HL-60/S4 treated with retinoic acid at 250 ng/mL for 4 days and 3 days (cell line): ENCODE measurements around the gene CEP295NL.

Experiments
- in situ Hi-C: fragments of 300-500 bp; cut with MboI; formaldehyde crosslinking; loops from 2 replicates; pipeline ENCODE4 v1.7.0; 2022; ENCODE audit warnings: low sequenced_read_pairs

CEP295NL gene

DNA sequence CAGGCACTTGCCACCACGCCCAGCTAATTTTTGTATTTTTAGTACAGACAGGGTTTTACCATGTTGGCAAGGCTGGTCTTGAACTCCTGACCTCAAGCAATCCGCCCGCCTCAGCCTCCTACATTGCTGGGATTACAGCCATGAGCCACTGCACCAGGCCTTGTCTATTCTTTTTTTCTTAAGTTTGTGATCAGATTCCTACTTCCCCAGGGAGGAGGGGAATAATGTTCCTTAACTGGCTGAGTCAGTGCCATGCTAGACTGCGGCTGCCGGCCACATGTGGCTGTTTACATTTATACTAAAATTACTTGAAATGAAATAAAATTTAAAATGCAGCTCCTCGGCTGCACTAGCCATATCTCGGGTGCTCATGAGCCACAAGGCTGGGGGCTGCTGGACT lies 34.6 kb downstream of the CEP295NL start:
- in situ Hi-C loops: loop anchor here (10.0 kb wide), 1 partner anchor 96 kb away; no protein-coding TSS in a partner anchor

DNA sequence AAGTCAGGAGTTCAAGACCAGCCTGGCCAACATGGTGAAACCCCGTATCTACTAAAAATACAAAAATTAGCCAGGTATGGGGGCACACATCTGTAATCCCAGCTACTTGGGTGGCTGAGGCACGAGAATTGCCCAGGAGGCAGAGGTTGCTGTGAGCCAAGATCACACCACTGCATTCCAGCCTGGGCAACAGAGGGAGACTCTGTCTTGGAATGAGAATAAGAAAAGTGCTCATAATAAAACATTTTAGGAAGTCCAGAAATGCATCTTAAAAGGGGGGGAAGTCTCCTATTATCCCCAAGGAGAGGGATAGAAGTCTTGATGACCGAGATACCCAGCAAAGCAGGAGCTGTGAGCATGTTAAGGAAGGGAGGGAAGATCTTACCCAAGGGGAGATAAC lies 36.0 kb downstream of the CEP295NL start:
- in situ Hi-C loops: loop anchor here (10.0 kb wide), 1 partner anchor 98 kb away; no protein-coding TSS in a partner anchor

DNA sequence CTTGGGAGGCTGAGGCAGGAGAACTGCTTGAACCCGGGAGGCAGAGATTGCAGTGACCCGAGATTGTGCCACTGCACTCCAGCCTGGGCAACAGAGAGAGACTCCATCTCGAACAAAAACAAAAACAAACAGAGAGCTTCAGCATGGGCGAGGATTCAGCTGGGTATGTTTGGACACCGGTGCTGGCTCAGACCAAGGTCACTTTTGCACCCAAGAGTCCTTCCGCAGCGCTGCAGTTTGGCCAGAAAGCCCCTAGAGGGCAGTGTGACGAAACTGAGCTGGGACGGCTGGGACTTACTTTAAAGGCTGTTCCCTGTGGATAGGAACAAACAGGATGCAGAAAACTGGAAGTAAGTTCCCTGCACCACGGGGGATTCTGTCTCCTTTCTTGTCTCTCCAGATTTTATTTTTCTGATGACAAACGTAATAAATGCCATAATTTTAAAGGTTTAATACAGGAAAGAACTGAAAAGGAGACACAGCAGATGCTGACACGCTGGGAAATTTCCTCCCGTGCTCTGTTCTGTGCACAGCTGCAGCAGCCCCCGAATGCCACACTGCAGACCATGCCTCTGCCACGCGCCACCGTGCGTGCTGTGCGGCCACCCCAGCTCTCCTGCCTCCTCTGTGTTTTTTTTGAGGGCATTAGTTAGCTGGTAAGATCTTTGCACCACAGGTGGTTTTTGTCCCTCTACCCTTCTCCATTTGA lies 37.2 kb downstream of the CEP295NL start:
- in situ Hi-C loops: loop anchor here (10.0 kb wide), 1 partner anchor 99 kb away; no protein-coding TSS in a partner anchor

DNA sequence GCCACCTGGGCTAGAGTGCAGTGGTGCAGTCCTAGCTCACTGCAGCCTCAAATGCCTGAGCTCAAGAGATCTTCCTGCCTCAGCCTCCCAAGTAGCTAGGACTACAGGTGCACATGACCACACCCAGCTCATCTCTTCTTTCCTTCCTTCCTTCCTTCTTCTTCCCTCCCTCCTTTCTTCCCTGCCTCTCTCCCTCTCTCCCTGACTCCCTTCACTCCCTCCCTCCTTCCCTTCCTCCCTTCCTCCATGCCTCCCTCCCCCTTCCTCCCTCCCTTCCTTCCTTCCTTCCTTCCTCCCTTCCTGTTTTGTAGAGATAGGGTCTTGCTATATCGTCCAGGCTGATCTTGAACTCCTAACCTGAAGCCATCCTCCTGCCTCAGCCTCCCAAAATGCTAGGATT lies 38.9 kb downstream of the CEP295NL start:
- in situ Hi-C loops: loop anchor here (10.0 kb wide), 1 partner anchor 101 kb away; no protein-coding TSS in a partner anchor

DNA sequence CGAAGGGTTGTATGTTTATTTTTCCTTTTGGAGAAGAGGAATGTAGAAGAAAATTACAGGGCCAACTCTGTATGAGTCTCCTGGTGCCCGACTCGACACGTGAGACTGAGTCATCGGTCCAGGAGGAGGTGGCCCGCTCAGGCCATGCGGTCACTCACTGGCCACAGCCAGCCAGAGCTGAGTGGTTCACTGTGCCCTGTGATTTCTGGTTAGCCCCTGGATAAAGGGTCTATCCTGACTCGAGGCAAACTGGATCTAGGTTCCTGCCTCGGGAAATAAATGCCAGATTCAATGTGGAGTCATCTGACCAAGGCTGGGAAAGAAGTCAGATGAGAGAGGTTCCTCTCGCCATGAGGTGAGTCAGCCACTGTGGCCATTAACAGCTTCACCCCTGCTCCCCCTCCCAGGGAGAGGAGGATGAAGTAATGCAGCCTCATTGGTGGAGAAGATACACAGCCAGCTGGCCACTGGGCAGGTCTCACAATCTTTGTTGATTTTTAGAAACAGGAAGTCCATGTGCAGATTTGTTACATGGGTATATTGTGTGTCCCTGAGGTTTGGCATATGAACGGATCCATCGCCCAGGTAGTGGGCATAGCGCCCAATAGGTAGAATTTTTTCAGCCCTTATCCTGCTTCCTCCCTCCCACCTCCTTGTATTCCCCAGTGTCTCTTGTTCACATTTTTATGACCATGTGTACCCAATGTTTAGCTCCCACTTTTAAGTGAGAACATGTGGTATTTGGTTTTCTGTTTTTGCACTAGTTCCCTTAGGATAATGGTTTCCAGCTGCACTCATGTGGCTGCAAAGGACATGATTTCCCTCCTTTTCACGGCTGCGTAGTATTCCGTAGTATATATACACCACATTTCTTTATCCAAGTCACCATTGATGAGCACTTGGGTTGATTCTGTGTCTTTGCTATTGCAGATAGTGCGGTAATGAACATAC lies 40.7 kb downstream of the CEP295NL start:
- in situ Hi-C loops: loop anchor here (10.0 kb wide), 1 partner anchor 102 kb away; no protein-coding TSS in a partner anchor

DNA sequence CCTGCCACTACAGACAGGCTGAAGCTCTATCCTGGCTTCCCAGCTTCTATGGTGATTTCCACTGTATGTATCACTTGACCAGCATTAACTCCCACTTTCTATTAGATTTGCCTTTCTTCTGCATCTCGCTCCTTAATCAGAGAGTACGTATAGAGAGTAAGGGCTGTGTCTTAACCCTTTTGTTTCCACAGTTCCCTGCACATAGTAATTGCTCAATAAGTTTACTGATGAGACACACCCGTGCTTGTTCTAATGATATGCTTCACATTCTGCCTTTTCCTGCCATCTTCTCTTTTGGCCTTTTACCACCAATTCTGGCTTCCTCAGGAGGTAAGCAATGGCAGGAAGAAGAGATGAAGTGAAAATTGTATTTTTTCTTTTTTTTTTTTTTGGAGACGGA lies 41.8 kb downstream of the CEP295NL start:
- in situ Hi-C loops: loop anchor here (10.0 kb wide), 1 partner anchor 104 kb away; no protein-coding TSS in a partner anchor

DNA sequence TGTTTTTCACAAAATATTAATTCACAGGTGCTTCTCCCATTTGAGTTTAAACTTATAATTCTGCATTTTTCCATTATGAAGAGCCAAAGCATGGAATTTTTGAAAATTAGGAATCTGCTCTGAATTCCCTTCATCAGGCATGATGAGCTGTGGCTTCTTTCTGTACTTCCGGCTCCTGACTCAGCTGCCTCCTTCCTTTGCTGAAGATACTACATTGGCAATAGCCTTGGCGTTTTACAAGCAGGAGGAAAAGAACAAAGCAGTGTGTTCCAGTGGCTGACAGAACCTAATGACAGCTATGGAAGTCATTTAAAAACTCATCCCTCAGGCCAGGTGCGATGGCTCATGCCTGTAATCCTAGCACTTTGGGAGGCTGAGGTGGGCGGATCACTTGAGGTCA lies 44.0 kb downstream of the CEP295NL start:
- in situ Hi-C loops: no loop called here

DNA sequence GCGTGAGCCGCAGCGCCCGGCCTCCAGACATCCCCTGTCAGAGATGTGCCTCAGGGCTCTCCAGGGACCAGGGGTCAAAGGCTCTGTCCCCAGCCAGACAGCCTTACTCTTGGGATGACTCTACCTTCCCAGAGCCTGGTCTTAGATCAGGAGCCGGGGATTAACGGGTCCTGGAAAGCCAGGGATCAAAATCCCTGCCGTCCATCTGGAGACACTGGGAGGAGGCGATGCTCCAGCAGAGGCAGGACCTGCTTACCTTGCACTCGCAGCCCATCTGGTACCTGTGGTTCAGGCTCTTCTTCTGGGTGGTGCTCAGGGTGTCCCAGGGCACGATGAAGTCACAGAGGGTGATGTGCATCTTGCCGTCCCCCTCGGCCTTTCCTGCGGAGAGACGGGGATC lies 45.7 kb downstream of the CEP295NL start:
- in situ Hi-C loops: no loop called here

DNA sequence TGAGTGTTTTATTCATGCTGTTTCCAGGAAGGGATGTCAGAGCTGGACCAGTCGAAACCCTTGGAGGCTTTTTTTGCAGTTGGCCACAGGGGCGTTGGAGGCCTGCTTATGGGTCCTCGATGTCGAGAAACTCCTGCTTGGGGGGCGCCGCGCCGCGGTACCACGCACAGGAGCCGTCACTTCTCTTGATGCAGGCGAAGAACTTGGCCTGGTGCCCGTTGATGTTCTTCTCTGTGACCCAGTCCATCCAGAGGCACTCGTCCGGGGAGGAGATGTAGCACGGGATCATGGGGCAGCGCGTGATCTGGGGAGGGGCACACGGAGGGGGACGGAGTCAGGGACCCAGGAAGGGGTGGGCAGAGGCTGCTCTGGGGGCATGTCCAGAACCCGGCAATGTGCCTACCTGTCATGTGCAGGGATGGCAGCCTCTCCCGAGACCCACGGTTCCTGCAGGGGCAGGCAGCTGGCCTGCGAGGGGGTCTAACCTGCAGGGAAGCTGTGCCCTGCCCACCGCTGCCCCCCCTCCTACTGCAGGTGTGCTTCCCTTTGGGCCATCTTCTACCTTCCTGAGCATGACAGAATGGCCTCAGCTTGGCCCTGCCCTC lies 47.3 kb downstream of the CEP295NL start:
- in situ Hi-C loops: no loop called here

DNA sequence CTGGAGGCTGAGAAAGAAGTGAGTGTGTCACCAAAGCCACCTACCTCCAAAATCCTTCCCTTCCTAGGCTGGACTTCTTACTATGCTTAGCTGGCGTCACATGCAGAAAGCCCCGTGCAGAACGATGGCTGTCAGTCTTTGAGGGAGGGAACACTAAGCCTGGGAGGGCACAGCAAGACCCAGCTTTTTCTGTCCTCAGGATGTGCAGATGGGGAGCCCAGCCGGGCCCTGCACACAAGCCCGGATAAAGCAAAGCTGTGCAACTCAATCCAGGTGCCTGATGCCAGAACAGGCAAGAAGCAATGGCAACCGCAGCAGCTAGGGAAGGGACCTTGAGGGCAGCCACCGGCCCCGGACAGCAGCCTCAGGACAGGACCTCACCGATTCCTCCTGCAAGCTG lies 48.5 kb downstream of the CEP295NL start:
- in situ Hi-C loops: no loop called here

DNA sequence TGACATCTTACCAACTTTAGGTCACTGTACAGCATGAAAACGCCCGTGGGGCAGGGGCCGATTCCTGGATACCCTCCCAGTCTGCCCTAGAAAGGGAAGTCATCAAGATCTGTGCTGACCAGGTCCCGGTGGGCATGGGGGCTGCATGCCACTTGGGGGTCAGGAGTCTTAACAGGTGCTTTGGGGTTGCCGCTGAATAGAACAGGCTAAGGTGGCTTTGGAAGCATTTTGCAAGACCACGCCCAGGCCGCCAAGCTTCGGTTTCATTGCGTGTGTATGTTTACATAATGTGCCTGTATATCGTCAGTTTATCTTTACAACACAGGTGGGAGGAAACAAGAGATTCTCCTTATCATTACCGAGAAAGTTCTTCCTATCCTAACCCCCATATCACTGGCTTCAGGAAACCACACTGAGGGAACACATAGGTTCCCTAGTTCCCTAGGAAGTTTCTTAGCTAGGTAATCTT lies 49.0 kb downstream of the CEP295NL start:
- in situ Hi-C loops: no loop called here

DNA sequence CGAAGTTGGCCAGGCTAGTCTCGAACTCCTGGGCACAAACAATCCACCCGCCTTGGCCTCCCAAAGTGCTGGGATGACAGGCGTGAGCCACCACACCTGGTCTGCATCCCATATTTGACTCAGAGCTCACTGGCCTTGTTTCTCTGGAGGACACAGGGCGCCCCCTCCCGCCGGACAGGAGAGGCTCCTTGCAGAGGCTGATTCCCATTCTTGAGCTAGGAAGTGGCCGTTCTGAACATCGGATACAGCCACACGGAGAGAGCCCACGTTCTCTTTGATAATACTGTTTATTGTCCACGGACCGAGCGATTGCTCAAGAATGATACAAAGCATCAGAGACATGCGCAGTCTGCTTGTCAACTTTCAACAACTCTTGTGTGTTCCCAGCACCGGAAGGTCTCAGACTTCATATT lies 50.3 kb downstream of the CEP295NL start:
- in situ Hi-C loops: no loop called here

DNA sequence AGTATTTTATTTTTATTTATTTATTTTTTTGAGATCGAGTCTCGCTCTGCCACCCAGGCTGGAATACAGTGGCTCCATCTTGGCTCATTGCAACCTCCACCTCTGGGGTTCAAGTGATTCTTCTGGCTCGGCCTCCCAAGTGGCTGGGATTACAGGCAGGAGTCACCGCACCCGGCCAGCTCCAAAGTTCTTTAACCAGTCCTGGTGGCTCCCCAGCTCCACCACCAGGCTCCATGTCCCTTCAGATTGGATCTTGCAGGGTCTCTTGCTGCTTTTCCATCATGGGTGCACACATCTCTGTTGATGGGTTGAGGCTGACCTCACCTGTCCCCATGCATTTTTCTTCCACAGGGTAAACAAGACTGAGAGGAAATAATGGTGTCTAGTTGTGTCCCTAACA lies 54.0 kb downstream of the CEP295NL start:
- in situ Hi-C loops: no loop called here

DNA sequence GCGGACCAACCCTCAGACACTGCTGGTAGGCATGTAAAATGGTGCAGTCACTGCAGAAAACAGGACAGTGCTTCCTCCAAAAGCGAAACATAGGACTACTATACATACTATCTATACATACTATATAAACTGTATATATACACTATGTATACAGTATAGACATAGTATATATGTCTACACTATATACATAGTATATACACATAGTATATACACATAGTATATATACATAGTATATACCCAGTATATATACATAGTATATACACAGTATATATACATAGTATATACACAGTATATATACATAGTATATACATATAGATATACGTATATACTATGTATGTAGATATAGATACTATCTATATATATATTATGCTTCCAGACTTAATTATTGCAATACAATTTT lies 55.9 kb downstream of the CEP295NL start:
- in situ Hi-C loops: no loop called here

DNA sequence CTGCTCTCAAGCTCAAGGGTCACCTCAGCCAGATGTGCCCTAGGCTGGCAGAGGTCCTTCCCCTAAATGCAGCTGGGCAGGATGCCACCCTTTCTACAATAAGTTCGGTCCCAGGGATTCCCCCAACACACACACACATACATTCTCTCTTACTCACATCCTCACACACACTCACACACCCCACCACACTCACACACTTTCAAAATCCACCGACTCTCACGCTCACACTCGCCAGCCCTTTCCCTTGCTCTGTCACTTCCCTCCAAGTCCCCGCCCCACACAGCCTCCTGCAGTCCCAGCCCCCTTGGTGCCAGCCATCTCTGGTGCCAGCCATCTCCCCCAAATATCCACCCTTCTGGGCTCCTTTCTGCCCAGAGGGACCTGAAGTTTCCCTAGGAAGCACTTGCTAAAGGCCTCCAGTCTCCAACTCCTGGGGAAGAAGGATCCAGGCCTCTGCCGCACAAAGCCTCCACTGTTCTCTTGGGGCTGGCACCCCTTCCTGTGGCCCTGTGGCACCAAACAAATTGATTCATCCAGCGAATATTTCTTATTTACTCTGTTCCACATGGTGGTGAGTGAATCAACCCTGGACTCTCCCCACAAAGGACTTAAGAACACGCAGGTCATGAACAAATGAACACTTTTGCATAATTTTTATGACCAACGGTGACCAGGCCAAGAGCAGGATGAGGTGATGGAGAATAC lies 58.5 kb downstream of the CEP295NL start:
- in situ Hi-C loops: no loop called here

DNA sequence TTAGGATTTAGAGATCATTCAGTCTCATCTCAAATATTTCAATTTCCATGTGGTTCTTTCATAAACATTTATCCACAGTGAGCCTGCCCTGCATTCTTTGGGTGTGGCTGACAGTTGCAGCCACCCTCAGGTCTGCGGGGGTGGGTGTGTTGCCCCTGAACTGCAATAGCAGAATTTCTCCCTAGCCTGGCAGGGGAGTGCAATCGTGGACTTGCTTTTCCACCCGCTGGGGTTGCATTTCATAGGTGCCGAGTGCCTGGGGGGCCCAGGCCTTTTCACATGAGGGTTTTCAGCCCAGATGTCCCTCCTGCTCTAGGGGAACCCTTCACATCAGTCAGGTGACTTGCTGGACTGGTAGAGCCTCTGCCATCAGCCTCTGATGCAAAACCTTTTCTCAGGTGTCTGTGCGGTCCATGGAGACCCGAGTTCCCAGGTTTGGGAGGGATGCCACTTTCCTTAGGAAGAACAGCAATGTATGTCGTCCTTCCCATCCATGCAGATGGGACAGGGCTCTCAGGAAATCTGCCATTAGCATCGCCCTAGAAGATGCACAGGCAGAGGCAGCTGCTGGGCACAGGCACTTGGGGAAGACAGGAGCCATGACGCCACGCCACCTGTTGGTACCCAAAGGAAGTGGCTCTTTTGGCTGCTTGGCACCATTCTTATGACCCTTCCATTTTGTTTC lies 60.0 kb downstream of the CEP295NL start:
- in situ Hi-C loops: no loop called here

DNA sequence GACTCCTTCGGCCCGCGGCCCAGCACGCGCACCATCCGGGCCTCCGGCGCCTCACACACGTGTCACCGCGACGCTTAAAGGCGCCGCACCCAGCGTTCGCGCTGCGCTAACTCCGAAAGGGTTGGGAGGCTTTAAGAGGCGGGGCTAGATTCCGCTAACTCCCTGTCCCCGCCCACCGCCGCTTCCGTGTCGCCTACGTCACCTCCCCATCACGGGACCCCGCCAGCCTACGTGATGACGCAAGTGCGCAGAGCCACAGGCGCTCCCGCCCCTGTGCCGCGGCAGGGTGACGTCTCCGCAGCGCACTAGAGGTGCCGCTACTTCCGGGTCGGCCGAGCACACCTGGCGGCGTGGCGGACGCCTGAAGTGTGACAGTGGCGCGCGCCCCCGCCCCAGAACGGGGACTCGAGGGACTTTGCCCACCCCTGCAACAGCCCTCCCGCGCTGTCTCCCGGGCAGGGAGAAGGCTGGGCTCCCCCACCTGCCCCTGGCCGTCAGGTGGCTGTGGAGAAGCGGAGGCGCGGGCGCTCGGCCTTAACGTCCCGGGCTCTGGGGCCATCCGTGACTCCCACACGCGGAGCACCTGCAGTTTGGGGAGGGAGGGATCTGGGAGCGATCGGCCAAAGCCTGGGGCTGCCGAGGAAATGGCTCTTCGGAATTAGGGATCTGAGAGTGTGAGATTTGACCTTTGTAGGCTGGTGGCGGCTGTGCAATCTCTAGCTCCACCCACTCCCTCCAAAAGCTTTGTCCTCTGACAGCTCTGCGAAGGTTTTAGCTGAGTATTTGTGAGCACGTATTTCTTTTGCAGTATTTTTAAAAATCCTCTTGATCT lies 62.0 kb downstream of the CEP295NL start, which contains the start of gene USP36:
Gene USP36, minus strand, starts transcription at position 35 of the 832 bp plus-strand sequence. CDS start 4,451 bp downstream, outside the sequence.
- in situ Hi-C loops: no loop called here
